ENCODE results near the gene CCDC78. TPM values are rescaled to one million over a fixed set of nuclear protein-coding genes. Genes with fewer than 3 reads are reported as not detected.
"Not testable (repeated sequence)": the region's sequence is repeated elsewhere in the genome, so short reads cannot be mapped to it uniquely, and the experiment has no call there.

The CCDC78 gene
- total RNA-seq, 1 experiment from 2014 or later = 20.2 TPM

GRCh38 chr16:754656-755055, 28.4 kb upstream of the CCDC78 start (continued):
- TF ChIP-seq ZBTB43 (CRISPR knock-in tag; IDR thresholded peaks at IDR 0.05) (no peak), JUN (CRISPR knock-in tag; IDR thresholded peaks at IDR 0.05) (no peak), TEAD1 (CRISPR knock-in tag; IDR thresholded peaks at IDR 0.05) (no peak), ATF1 (CRISPR knock-in tag; IDR thresholded peaks at IDR 0.05) (no peak)

GRCh38 chr16:754121-754607, 27.9 kb upstream of the CCDC78 start:
- ATAC-seq; H3K27ac Mint-ChIP-seq; H3K27me3 Mint-ChIP-seq (ENCODE audit: low read depth); H3K36me3 Mint-ChIP-seq; CTCF ChIA-PET; DNase-seq (ENCODE audit: low spot score); H3K9me3 Mint-ChIP-seq; H3K4me3 Mint-ChIP-seq: not testable (repeated sequence)
- H3K4me1 Mint-ChIP-seq = peaks cover 28% of the 10 kb centered on the region
- POLR2A ChIA-PET = interaction anchor here (0.7 kb wide), 1 partner anchor 47 kb away, joined by 4 read pairs; no protein-coding TSS in a partner anchor

GRCh38 chr16:752007-752312, 25.7 kb upstream of the CCDC78 start:
- Mint-ChIP-seq H3K36me3 (no peaks in the 10 kb centered on the region; the same call in 1 of the 2 replicates), H3K4me1 (peaks cover 28% of the 10 kb centered on the region), H3K9me3 (peaks cover 5% of the 10 kb centered on the region), H3K4me3 (0 out of 2 replicates have a peak overlapping the region, but pooled peaks have one; percentile 2), H3K27ac (peak overlapping the region; percentile 75), H3K27me3 (ENCODE audit: low read depth) (peaks cover 6% of the 10 kb centered on the region; the same call in 1 of the 2 replicates)
- TF ChIP-seq CREB1 (CRISPR knock-in tag; IDR thresholded peaks at IDR 0.05) (no peak), IRF2 (CRISPR knock-in tag; IDR thresholded peaks at IDR 0.05; ENCODE audit: borderline replicate concordance, low read depth) (no peak), SMAD3 (CRISPR knock-in tag; IDR thresholded peaks at IDR 0.05; ENCODE audit: borderline replicate concordance) (no peak), ZNF121 (CRISPR knock-in tag; IDR thresholded peaks at IDR 0.05) (no peak), ZNF232 (CRISPR knock-in tag; IDR thresholded peaks at IDR 0.05) (no peak), ZNF396 (CRISPR knock-in tag; IDR thresholded peaks at IDR 0.05; ENCODE audit: borderline replicate concordance) (no peak), MAX (CRISPR knock-in tag; IDR thresholded peaks at IDR 0.05) (no peak), ATF1 (CRISPR knock-in tag; IDR thresholded peaks at IDR 0.05) (no peak), GABPB1 (CRISPR knock-in tag; IDR thresholded peaks at IDR 0.05) (no peak), RELA (CRISPR knock-in tag; IDR thresholded peaks at IDR 0.05; ENCODE audit: borderline replicate concordance) (no peak), NFATC4 (CRISPR knock-in tag; IDR thresholded peaks at IDR 0.05) (no peak), NR1H2 (CRISPR knock-in tag; IDR thresholded peaks at IDR 0.05) (no peak), SP1 (CRISPR knock-in tag; conservative IDR thresholded peaks at IDR 0.05) (no peak), JUN (CRISPR knock-in tag; IDR thresholded peaks at IDR 0.05) (no peak), SMAD4 (CRISPR knock-in tag; IDR thresholded peaks at IDR 0.05) (no peak), ELF4 (CRISPR knock-in tag; IDR thresholded peaks at IDR 0.05; ENCODE audit: low read depth) (no peak), TEAD1 (CRISPR knock-in tag; IDR thresholded peaks at IDR 0.05) (no peak), JAZF1 (CRISPR knock-in tag; IDR thresholded peaks at IDR 0.05) (no peak), CBFB (CRISPR knock-in tag; IDR thresholded peaks at IDR 0.05; ENCODE audit: low read depth) (no peak), USF2 (CRISPR knock-in tag; IDR thresholded peaks at IDR 0.05) (no peak)
- DNase-seq (ENCODE audit: low spot score) = peak; percentile 38
- ChIA-PET POLR2A (no interaction called here), CTCF (interaction anchor here (1.1 to 3.5 kb wide), 4 partner anchors 8 to 39 kb away, joined by 3 to 21 read pairs (median 10); partner anchors contain the start of gene CIAO3)
- peak; percentile 76 for ATAC-seq

All from WTC11 (cell line).